ENCODE measurements around the gene ST6GALNAC3. TPM values are rescaled to one million over a fixed set of nuclear protein-coding genes. Genes with fewer than 3 reads are reported as not detected.

The ST6GALNAC3 gene
- total RNA-seq (10 to 100 TPM; 10.5 to 20.2 TPM), polyA plus RNA-seq (1 to 10 TPM in 1 of 2 donors, under 1 TPM in 1; 0.50 to 1.3 TPM)
- long read RNA-seq, donor 1, partial matches to known transcripts = 1 of 42 reads
- long read RNA-seq, donor 1, other reads (novel, unspliced or antisense) = 39 of 42 reads
- long read RNA-seq, donor 2, partial matches to known transcripts = 2 of 25 reads
- long read RNA-seq, donor 2, other reads (novel, unspliced or antisense) = 23 of 25 reads

DNA sequence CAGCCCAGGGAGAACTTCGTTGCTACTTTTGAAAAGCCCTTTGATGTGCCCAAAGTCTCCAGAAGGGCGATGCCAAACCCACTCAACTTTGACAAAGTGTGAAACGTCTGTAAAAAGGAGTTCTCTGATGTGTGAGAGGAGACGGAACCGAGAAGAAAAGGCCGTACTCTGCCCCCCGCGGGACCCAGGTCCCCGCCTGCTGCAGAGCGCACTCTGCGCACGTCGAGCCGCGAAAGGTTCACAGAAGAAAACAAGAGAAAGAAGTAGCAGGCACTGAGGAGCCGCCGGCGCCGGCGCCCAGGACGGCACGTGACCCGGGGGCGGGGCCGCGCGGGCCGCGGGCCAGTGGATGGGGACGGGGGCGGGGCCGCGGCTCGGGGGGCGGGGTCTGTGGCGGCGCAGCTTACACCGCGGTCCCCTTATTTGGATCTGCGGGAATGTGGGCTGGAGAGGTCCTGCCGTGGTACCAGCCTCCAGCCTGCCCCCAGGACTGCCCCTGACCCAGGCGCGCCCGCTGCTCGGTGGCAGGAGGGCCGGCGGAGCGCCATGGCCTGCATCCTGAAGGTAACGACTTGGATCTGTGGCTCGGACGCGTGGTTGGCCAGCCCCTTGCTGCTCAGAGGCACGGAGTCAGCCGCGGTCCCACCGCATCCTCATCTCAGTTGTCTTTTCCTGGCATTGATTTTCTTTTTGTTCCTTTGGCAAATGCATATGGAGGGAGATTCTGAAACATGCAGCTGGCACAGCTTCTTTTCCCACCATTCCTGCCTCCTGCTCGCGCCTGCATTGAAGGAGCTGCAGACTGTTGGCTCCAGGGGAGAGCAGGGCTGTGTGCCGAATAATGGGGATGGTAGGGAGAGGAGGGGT lies at the start of gene ST6GALNAC3:
Gene ST6GALNAC3, plus strand, starts transcription at position 426 of the 867 bp plus-strand sequence.
- Histone ChIP-seq H3K9me3 (ENCODE audit: control insufficient read depth, low read length) (no peaks in the 10 kb centered on the region), H3K4me1 (ENCODE audit: control insufficient read depth in 1 of 2, insufficient read depth in 2 of 2, low read length in 2 of 2) (no peaks in the 10 kb centered on the region), H3K36me3 (ENCODE audit: control insufficient read depth in 1 of 2, insufficient read depth in 2 of 2, low read length in 1 of 2) (no peaks in the 10 kb centered on the region), H3K27me3 (ENCODE audit: control insufficient read depth in 1 of 2, insufficient read depth in 2 of 2, low read length in 1 of 2) (no peaks in the 10 kb centered on the region), H3K27ac (ENCODE audit: low read depth in 1 of 2, low read length in 2 of 2) (no peak within 1 kb of the TSS), H3K4me3 (ENCODE audit: low read length in 2 of 2) (peak within 1 kb of the TSS; percentile 65 to 83)
- peak; percentile 81 to 91 for DNase-seq
- intact Hi-C loops (cut with DNase I) = loop anchor here in 1 of 2 donors (10.0 kb wide), 1 partner anchor 1610 kb away; the partner anchor contains the start of gene ZZZ3
- peak; percentile 95 for ATAC-seq (ENCODE audit: low FRiP score)
- 0% methylated on average over 53 to 59 of the region's 59 CpGs for WGBS, 2 donors

DNA sequence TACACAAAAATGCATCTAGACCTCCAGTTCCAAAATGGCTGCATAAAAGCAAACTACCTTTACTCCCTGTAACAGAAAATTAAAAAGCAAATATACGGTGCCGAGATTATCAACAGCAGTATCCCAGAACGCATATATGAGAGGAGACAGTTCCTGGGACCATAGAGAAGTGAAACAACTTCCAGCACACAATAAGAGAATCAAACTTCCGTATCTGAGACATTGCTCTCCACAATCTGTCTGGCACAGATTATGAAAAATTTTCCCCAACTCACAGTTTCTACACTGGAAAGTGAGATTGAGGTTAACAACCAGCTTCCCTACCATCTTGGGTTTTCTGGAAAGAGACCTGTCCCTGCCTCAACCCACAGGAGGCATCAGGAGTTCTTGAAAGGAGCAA lies 47.2 kb upstream of the ST6GALNAC3 start:
- WGBS, 2 donors = 90 to 97% methylated on average over 4 of the region's 4 CpGs
- Histone ChIP-seq H3K4me3 (ENCODE audit: low read length in 2 of 2) (no peak overlapping the region), H3K27me3 (ENCODE audit: control insufficient read depth in 1 of 2, insufficient read depth in 2 of 2, low read length in 1 of 2) (no peaks in the 10 kb centered on the region), H3K9me3 (ENCODE audit: control insufficient read depth, low read length) (no peaks in the 10 kb centered on the region), H3K36me3 (ENCODE audit: control insufficient read depth in 1 of 2, insufficient read depth in 2 of 2, low read length in 1 of 2) (no peaks in the 10 kb centered on the region), H3K27ac (ENCODE audit: low read depth in 1 of 2, low read length in 2 of 2) (no peak overlapping the region), H3K4me1 (ENCODE audit: control insufficient read depth in 1 of 2, insufficient read depth in 2 of 2, low read length in 2 of 2) (no peaks in the 10 kb centered on the region)
- ATAC-seq (ENCODE audit: low FRiP score) = no peak
- intact Hi-C loops (cut with DNase I) = no loop called here
- no peak for DNase-seq

- H3K27ac ChIP-seq (ENCODE audit: low read depth in 1 of 2, low read length in 2 of 2) = no peak overlapping the region
- H3K9me3 ChIP-seq (ENCODE audit: control insufficient read depth, low read length) = no peaks in the 10 kb centered on the region
- no peak for DNase-seq
- H3K27me3 ChIP-seq (ENCODE audit: control insufficient read depth in 1 of 2, insufficient read depth in 2 of 2, low read length in 1 of 2) = no peaks in the 10 kb centered on the region
- H3K4me3 ChIP-seq (ENCODE audit: low read length in 2 of 2) = no peak overlapping the region
- intact Hi-C loops (cut with DNase I) = no loop called here
- no peaks in the 10 kb centered on the region for H3K4me1 ChIP-seq (ENCODE audit: control insufficient read depth in 1 of 2, insufficient read depth in 2 of 2, low read length in 2 of 2)
- no peak for ATAC-seq (ENCODE audit: low FRiP score)
- H3K36me3 ChIP-seq (ENCODE audit: control insufficient read depth in 1 of 2, insufficient read depth in 2 of 2, low read length in 1 of 2) = no peaks in the 10 kb centered on the region
- 92 to 100% methylated on average over 1 of the region's 1 CpG for WGBS, 2 donors
Measured at GRCh38 chr1:76029331-76029730, 45.2 kb upstream of the ST6GALNAC3 start.

GRCh38 chr1:76031496-76031895 lies 43.0 kb upstream of the ST6GALNAC3 start:
- intact Hi-C loops (cut with DNase I) = loop anchor here in 1 of 2 donors (10.0 kb wide), 1 partner anchor 63 kb away; no protein-coding TSS in a partner anchor
- Histone ChIP-seq H3K9me3 (ENCODE audit: control insufficient read depth, low read length) (peaks cover 2% of the 10 kb centered on the region), H3K4me1 (ENCODE audit: control insufficient read depth in 1 of 2, insufficient read depth in 2 of 2, low read length in 2 of 2) (no peaks in the 10 kb centered on the region), H3K27me3 (ENCODE audit: control insufficient read depth in 1 of 2, insufficient read depth in 2 of 2, low read length in 1 of 2) (no peaks in the 10 kb centered on the region), H3K4me3 (ENCODE audit: low read length in 2 of 2) (no peak overlapping the region), H3K36me3 (ENCODE audit: control insufficient read depth in 1 of 2, insufficient read depth in 2 of 2, low read length in 1 of 2) (no peaks in the 10 kb centered on the region), H3K27ac (ENCODE audit: low read depth in 1 of 2, low read length in 2 of 2) (no peak overlapping the region)
- 81 to 84% methylated on average over 2 of the region's 2 CpGs for WGBS, 2 donors
- DNase-seq (no peak), ATAC-seq (ENCODE audit: low FRiP score) (no peak)

DNA sequence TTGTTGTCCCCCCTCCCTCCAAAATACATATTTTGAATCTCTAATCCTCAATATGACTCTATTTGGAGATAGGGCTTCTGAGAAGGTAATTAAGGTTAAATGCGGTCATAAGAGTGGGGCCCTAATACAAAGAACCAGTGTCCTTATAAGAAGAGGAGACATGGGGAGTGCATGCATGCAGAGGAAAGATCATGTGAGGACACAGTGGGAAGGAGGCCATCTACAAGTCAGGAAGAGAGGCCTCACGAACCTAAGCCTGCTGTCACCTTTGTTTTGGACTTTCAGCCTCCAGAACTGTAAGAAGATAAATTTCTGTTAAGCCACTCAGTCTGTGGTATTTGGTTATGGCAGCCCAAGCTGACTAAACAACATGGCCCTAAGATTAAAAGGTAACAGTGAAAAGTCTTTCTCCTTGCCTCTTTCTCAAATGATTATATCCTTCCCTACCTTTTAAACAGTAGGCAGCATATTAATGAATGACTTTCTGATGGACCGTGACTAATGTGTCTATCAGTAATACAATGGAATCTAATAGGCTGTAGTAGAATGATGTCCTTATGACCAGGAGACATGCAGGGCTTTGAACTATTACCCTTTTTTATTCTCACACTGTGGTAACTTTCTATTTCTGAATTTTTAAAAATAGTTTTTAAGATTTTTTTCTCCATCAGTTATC lies 40.6 kb upstream of the ST6GALNAC3 start:
- no peaks in the 10 kb centered on the region for H3K4me1 ChIP-seq (ENCODE audit: control insufficient read depth in 1 of 2, insufficient read depth in 2 of 2, low read length in 2 of 2)
- H3K27me3 ChIP-seq (ENCODE audit: control insufficient read depth in 1 of 2, insufficient read depth in 2 of 2, low read length in 1 of 2) = no peaks in the 10 kb centered on the region
- ATAC-seq (ENCODE audit: low FRiP score) (no peak), DNase-seq (no peak)
- intact Hi-C loops (cut with DNase I) = loop anchor here in 1 of 2 donors (10.0 kb wide), 1 partner anchor 61 kb away; no protein-coding TSS in a partner anchor
- H3K27ac ChIP-seq (ENCODE audit: low read depth in 1 of 2, low read length in 2 of 2) = no peak overlapping the region
- peaks cover 2% of the 10 kb centered on the region for H3K9me3 ChIP-seq (ENCODE audit: control insufficient read depth, low read length)
- H3K4me3 ChIP-seq (ENCODE audit: low read length in 2 of 2) = no peak overlapping the region
- WGBS, 2 donors = 95% methylated on average over 3 of the region's 3 CpGs
- no peaks in the 10 kb centered on the region for H3K36me3 ChIP-seq (ENCODE audit: control insufficient read depth in 1 of 2, insufficient read depth in 2 of 2, low read length in 1 of 2)

GRCh38 chr1:76035053-76035452 lies 39.5 kb upstream of the ST6GALNAC3 start:
- peaks cover 2% of the 10 kb centered on the region for H3K9me3 ChIP-seq (ENCODE audit: control insufficient read depth, low read length)
- ATAC-seq (ENCODE audit: low FRiP score) = no peak
- no peak overlapping the region for H3K27ac ChIP-seq (ENCODE audit: low read depth in 1 of 2, low read length in 2 of 2)
- no peaks in the 10 kb centered on the region for H3K4me1 ChIP-seq (ENCODE audit: control insufficient read depth in 1 of 2, insufficient read depth in 2 of 2, low read length in 2 of 2)
- H3K27me3 ChIP-seq (ENCODE audit: control insufficient read depth in 1 of 2, insufficient read depth in 2 of 2, low read length in 1 of 2) = no peaks in the 10 kb centered on the region
- DNase-seq = no peak
- intact Hi-C loops (cut with DNase I) = loop anchor here in 1 of 2 donors (10.0 kb wide), 1 partner anchor 60 kb away; no protein-coding TSS in a partner anchor
- WGBS, 2 donors = 21 to 54% methylated on average over 2 of the region's 2 CpGs
- no peaks in the 10 kb centered on the region for H3K36me3 ChIP-seq (ENCODE audit: control insufficient read depth in 1 of 2, insufficient read depth in 2 of 2, low read length in 1 of 2)
- H3K4me3 ChIP-seq (ENCODE audit: low read length in 2 of 2) = no peak overlapping the region

GRCh38 chr1:76037324-76037723 lies 37.2 kb upstream of the ST6GALNAC3 start:
- no peak overlapping the region for H3K4me3 ChIP-seq (ENCODE audit: low read length in 2 of 2)

DNA sequence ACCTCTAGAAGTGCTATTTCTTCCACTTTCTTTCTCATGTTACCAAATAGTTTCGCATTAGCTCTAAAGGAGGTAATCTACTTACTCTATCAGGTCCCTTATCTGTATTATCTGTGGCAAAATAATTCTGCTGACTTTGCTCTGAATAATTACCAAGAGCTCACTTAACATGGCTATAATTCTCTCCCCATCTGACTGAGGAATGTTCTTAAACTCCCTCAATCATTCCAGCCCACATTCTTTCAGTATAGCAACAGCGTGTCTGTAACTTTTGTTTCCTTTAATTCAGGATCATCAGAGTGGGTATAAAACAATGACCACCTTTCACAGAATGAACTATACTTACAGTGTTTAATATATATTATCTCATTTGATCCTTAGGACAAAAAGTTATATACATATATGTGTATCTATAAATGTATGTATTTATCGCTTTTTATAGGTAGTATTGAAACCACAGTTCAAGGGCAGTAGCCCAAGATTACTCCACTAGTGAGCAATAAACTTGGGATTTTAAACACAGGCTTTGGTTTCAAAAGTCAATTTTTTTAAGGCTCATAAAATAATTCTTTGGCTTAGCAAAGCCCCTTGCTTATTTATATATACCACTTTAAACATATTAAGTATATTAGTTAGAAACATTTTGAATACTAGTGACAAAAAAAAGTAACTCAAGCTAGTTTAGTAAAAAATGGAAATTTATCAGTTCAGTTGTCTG lies 36.1 kb upstream of the ST6GALNAC3 start:
- ATAC-seq (ENCODE audit: low FRiP score) (no peak), DNase-seq (no peak)
- Histone ChIP-seq H3K4me3 (ENCODE audit: low read length in 2 of 2) (no peak overlapping the region), H3K4me1 (ENCODE audit: control insufficient read depth in 1 of 2, insufficient read depth in 2 of 2, low read length in 2 of 2) (no peaks in the 10 kb centered on the region), H3K27me3 (ENCODE audit: control insufficient read depth in 1 of 2, insufficient read depth in 2 of 2, low read length in 1 of 2) (no peaks in the 10 kb centered on the region), H3K36me3 (ENCODE audit: control insufficient read depth in 1 of 2, insufficient read depth in 2 of 2, low read length in 1 of 2) (no peaks in the 10 kb centered on the region), H3K27ac (ENCODE audit: low read depth in 1 of 2, low read length in 2 of 2) (no peak overlapping the region), H3K9me3 (ENCODE audit: control insufficient read depth, low read length) (peaks cover 2% of the 10 kb centered on the region)
- 49 to 57% methylated on average over 3 of the region's 3 CpGs for WGBS, 2 donors
- intact Hi-C loops (cut with DNase I) = loop anchor here in 1 of 2 donors (10.0 kb wide), 1 partner anchor 56 kb away; no protein-coding TSS in a partner anchor

More at GRCh38 chr1:76037324-76037723, 37.2 kb upstream of the ST6GALNAC3 start:
- Histone ChIP-seq H3K9me3 (ENCODE audit: control insufficient read depth, low read length) (peaks cover 2% of the 10 kb centered on the region), H3K27me3 (ENCODE audit: control insufficient read depth in 1 of 2, insufficient read depth in 2 of 2, low read length in 1 of 2) (no peaks in the 10 kb centered on the region), H3K4me1 (ENCODE audit: control insufficient read depth in 1 of 2, insufficient read depth in 2 of 2, low read length in 2 of 2) (no peaks in the 10 kb centered on the region), H3K36me3 (ENCODE audit: control insufficient read depth in 1 of 2, insufficient read depth in 2 of 2, low read length in 1 of 2) (no peaks in the 10 kb centered on the region), H3K27ac (ENCODE audit: low read depth in 1 of 2, low read length in 2 of 2) (no peak overlapping the region)
- no peak for DNase-seq
- intact Hi-C loops (cut with DNase I) = loop anchor here in 1 of 2 donors (10.0 kb wide), 1 partner anchor 57 kb away; no protein-coding TSS in a partner anchor
- no peak for ATAC-seq (ENCODE audit: low FRiP score)
- 65 to 75% methylated on average over 4 of the region's 4 CpGs for WGBS, 2 donors

Data from aorta (tissue), 5 donors.